Measurements from ENCODE around the gene APEH.

APEH gene

GRCh38 chr3:49673715-49674496 is at the start of gene APEH:
TSS of gene APEH (plus strand) at chr3:49674351. CDS start at chr3:49674402, 51 bp downstream.
- H3F3A ChIP-seq (ENCODE audit: insufficient read depth), result 0 out of 2 replicates have a peak, but pooled peaks cover 5% of the 10 kb centered on the region
- peak within 1 kb of the TSS; percentile 94 for H3K4me2 ChIP-seq (ENCODE audit: low read depth, low read length, poor library complexity, severe bottlenecking)
- H3K9me3 ChIP-seq (ENCODE audit: insufficient read depth, low read length), result no peaks in the 10 kb centered on the region
- no peaks in the 10 kb centered on the region for H3K27me3 ChIP-seq (ENCODE audit: low read length)
- no peak for TF ChIP-seq CTCF (IDR thresholded peaks at IDR 0.05; ENCODE audit: insufficient read depth, low read length, poor library complexity, severe bottlenecking)
- TF ChIP-seq EZH2phosphoT487 (conservative IDR thresholded peaks at IDR 0.05; ENCODE audit: low read length), result no peak
- peaks cover 14% of the 10 kb centered on the region; the same call in 1 of the 2 replicates for H3K79me2 ChIP-seq (ENCODE audit: insufficient read depth, low read length)
- H3K4me3 ChIP-seq (ENCODE audit: insufficient read depth, low read length, poor library complexity, severe bottlenecking), result peak within 1 kb of the TSS; percentile 77
- no peaks in the 10 kb centered on the region for H4K20me1 ChIP-seq (ENCODE audit: low read depth, low read length)
- H3K9me2 ChIP-seq (replicated peaks; ENCODE audit: insufficient read depth, low read length), result no peaks in the 10 kb centered on the region
- no peaks in the 10 kb centered on the region for H3K36me3 ChIP-seq (ENCODE audit: low read length)
- peak within 1 kb of the TSS; percentile 23 for H2AFZ ChIP-seq (ENCODE audit: low read depth, low read length, severe bottlenecking)
- H3K27ac ChIP-seq (ENCODE audit: low read depth, low read length), result peak within 1 kb of the TSS; percentile 84
- peak within 1 kb of the TSS; percentile 98 for H3K9ac ChIP-seq (ENCODE audit: low read length)

- Histone ChIP-seq H2AFZ (ENCODE audit: low read depth, low read length, severe bottlenecking) (no peak overlapping the region), H3K9me3 (ENCODE audit: insufficient read depth, low read length) (no peaks in the 10 kb centered on the region), H4K20me1 (ENCODE audit: low read depth, low read length) (no peaks in the 10 kb centered on the region), H3K4me2 (ENCODE audit: low read depth, low read length, poor library complexity, severe bottlenecking) (no peak overlapping the region), H3K27me3 (ENCODE audit: low read length) (no peaks in the 10 kb centered on the region), H3K36me3 (ENCODE audit: low read length) (no peaks in the 10 kb centered on the region), H3K9me2 (replicated peaks; ENCODE audit: insufficient read depth, low read length) (no peaks in the 10 kb centered on the region), H3K9ac (ENCODE audit: low read length) (no peak overlapping the region), H3K4me3 (ENCODE audit: insufficient read depth, low read length, poor library complexity, severe bottlenecking) (no peak overlapping the region), H3K27ac (ENCODE audit: low read depth, low read length) (no peak overlapping the region), H3F3A (ENCODE audit: insufficient read depth) (no peaks in the 10 kb centered on the region), H3K79me2 (ENCODE audit: insufficient read depth, low read length) (no peaks in the 10 kb centered on the region)
- TF ChIP-seq EZH2phosphoT487 (conservative IDR thresholded peaks at IDR 0.05; ENCODE audit: low read length) (no peak), CTCF (IDR thresholded peaks at IDR 0.05; ENCODE audit: insufficient read depth, low read length, poor library complexity, severe bottlenecking) (no peak)
Observed at GRCh38 chr3:49625071-49625470, 49.1 kb upstream of the APEH start.

- no peaks in the 10 kb centered on the region for H3F3A ChIP-seq (ENCODE audit: insufficient read depth)
- TF ChIP-seq CTCF (IDR thresholded peaks at IDR 0.05; ENCODE audit: insufficient read depth, low read length, poor library complexity, severe bottlenecking) (no peak), EZH2phosphoT487 (conservative IDR thresholded peaks at IDR 0.05; ENCODE audit: low read length) (no peak)
- H3K4me2 ChIP-seq (ENCODE audit: low read depth, low read length, poor library complexity, severe bottlenecking), result no peak overlapping the region
- H3K27ac ChIP-seq (ENCODE audit: low read depth, low read length), result no peak overlapping the region
- H3K9me3 ChIP-seq (ENCODE audit: insufficient read depth, low read length), result no peaks in the 10 kb centered on the region
- no peak overlapping the region for H3K4me3 ChIP-seq (ENCODE audit: insufficient read depth, low read length, poor library complexity, severe bottlenecking)
- no peaks in the 10 kb centered on the region for H3K27me3 ChIP-seq (ENCODE audit: low read length)
- no peak overlapping the region for H2AFZ ChIP-seq (ENCODE audit: low read depth, low read length, severe bottlenecking)
- no peak overlapping the region for H3K9ac ChIP-seq (ENCODE audit: low read length)
- no peaks in the 10 kb centered on the region for H3K9me2 ChIP-seq (replicated peaks; ENCODE audit: insufficient read depth, low read length)
- H3K79me2 ChIP-seq (ENCODE audit: insufficient read depth, low read length), result no peaks in the 10 kb centered on the region
- H4K20me1 ChIP-seq (ENCODE audit: low read depth, low read length), result no peaks in the 10 kb centered on the region
- H3K36me3 ChIP-seq (ENCODE audit: low read length), result no peaks in the 10 kb centered on the region
Observed at GRCh38 chr3:49626101-49626581, 48.0 kb upstream of the APEH start.
